GM10248 (cell line): ENCODE measurements around the gene SF3B4.

Source experiments
- CTCF ChIA-PET: fragments of 300-600 bp; sonication (Branson Sonifier 250); formaldehyde crosslinking; extraction: SDS; loops from one replicate; lab custom pipeline; 2021; ENCODE audit warnings: antibody characterized with exemption; lab: Yijun Ruan, JAX
- POLR2A ChIA-PET: fragments of 350-650 bp; sonication (Branson Sonifier 250); formaldehyde crosslinking; extraction: SDS; loops from one replicate; lab custom pipeline; 2020; ENCODE audit warnings: antibody characterized with exemption; lab: Yijun Ruan, JAX
- DNase-seq: peaks from one replicate; pipeline ENCODE4 v3.0.0; 2012; ENCODE audit errors: extremely low spot score
- TF ChIP-seq, protein P1 (sequence below): IDR thresholded peaks from 2 replicates; pipeline ENCODE4 v1.5.1; 2012; ENCODE audit warnings: mild to moderate bottlenecking, low read depth; ENCODE audit errors: extremely low read depth, missing control alignments, control extremely low read depth

Gene SF3B4

DNA sequence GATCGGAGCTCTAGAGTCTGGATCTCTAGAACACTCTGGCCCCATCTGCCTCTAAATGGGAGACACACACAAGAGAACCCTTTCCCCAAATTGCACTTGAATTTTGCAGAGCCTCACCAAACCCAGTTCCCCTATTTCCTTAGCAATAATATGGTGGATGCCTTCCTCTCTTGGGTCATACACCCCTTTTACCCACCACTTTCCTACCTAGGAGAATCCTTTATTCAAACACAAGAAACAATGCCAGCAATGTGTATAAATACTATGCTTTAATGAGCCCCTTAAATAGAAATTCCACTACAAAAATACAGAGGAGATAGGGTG, 760 bp upstream of the SF3B4 start:
- TF ChIP-seq, protein P1, sequence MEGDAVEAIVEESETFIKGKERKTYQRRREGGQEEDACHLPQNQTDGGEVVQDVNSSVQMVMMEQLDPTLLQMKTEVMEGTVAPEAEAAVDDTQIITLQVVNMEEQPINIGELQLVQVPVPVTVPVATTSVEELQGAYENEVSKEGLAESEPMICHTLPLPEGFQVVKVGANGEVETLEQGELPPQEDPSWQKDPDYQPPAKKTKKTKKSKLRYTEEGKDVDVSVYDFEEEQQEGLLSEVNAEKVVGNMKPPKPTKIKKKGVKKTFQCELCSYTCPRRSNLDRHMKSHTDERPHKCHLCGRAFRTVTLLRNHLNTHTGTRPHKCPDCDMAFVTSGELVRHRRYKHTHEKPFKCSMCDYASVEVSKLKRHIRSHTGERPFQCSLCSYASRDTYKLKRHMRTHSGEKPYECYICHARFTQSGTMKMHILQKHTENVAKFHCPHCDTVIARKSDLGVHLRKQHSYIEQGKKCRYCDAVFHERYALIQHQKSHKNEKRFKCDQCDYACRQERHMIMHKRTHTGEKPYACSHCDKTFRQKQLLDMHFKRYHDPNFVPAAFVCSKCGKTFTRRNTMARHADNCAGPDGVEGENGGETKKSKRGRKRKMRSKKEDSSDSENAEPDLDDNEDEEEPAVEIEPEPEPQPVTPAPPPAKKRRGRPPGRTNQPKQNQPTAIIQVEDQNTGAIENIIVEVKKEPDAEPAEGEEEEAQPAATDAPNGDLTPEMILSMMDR = no peak
- DNase-seq = no peak
- CTCF ChIA-PET = interaction anchor here (1.2 to 1.7 kb wide), 3 partner anchors 12 to 82 kb away, joined by 3 to 5 read pairs (median 4); partner anchors contain the start of gene OTUD7B
- POLR2A ChIA-PET = interaction anchor here (1.0 kb wide), 2 partner anchors 11 to 41 kb away, joined by 4 to 7 read pairs; a partner anchor contains a TSS

DNA sequence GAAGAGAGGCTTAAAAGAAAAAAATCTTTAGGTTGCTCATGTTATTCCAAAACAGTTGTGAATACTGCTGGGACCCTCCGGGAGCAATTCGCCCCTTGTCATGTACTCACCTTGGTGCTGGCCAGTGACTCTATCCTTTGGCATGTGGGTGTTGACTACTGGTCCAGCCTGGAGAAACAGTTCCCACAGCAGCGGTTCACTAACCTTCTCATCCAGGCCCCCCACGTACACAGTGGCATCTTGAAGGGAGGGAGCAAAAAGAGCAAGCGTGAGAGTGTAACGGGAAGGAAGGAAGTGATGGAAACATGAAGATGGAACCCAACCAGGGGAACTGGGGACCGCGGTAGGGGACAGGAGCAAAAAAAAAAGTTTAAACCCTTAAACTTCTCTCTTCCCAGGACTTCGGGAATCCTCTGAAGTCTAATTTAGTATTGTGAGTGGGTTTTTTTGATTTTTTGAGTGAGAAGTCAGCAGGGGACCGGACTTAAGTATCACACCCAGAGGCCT, 494 bp downstream of the SF3B4 start:
- DNase-seq = no peak
- TF ChIP-seq, protein P1 = no peak
- ChIA-PET CTCF (no interaction called here), POLR2A (no interaction called here)

DNA sequence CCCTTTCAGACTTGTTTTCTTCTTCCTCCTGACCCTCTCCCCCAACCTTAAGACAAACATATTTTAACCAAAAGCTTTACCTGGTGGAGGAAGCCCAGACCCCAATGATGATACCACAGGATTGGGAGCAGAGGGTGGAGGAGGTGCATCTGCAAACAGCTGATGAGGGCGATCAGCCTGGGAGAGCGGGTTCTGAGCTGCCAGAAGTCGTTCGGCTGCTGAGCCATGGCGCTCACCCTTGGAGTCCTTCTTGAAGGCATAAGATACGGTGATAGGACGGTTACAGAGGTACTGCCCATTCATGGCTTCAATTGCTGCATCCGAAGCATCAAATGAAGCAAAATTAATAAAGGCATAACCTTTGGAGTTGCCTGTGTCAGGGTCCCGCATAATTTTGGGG, 1.3 kb downstream of the SF3B4 start:
- ChIA-PET POLR2A (no interaction called here), CTCF (no interaction called here)
- TF ChIP-seq, protein P1 = no peak

DNA sequence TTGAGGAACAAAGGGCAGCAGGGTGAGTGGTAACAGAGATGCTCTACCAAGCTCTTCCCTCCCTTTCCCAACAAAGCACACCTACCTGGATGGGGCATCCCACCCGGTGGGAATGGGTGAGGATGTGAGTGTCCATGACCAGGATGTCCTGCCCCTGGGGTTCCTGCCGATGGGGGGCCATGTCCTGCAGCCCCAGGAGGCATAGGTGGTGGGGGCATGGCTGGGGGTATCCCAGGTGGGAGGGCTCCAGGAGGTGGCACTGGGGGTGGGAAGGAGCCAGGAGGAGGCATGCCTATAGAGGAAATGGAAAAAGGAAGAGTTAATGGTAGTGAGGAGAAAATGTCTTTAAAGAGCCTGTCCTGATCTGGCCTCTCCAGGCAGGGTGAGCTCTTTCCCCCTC, 1.9 kb downstream of the SF3B4 start:
- CTCF ChIA-PET = no interaction called here
- POLR2A ChIA-PET = interaction anchor here (1.6 kb wide), 1 partner anchor 39 kb away, joined by 5 read pairs; a partner anchor contains a TSS
- DNase-seq = no peak
- TF ChIP-seq, protein P1 = no peak

More for the DNA sequence above, 1.3 kb downstream of the SF3B4 start:
- no peak for DNase-seq

DNA sequence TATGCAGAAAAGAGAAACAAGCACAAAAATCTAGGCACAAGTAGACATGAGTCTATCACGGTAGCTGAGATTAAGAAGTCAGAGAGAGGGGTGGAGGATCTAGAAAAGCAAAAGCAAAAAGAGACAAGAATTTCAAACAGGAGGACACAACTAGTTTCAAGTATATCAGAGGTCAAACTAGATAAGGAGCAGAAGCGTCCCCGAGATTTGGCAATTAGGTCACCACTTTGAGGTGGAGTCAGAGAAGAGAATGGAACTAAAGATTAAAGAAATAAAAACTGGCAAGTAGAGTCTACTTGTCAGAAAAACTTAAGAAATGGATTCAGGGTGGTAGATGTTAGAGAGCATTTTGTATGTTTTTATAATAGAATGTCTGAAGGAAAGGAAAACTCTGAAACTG, 2.3 kb downstream of the SF3B4 start:
- ChIA-PET CTCF (no interaction called here), POLR2A (interaction anchor here (0.6 to 1.6 kb wide), 2 partner anchors 9 to 39 kb away, joined by 3 to 5 read pairs; a partner anchor contains a TSS)
- DNase-seq = no peak

DNA sequence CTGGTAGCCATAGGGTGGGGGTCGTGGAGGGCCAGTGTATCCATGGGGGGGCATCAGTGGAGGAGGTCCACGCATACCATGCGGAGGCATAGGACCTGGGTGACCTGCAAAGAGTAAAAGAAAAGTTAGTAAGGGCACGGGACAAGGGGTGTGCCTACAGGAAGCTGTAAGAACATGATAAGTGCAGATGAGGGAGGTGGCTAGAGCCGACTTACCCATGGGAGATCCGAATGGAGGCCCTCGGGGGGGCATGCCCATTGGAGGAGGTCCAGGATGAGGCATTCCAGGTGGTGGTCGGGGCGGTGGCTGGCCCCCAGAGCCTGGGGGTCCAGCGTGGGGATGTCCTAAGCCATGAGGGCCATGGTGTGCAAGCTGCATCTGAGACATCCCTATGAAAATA, 4.0 kb downstream of the SF3B4 start:
- TF ChIP-seq, protein P1 = no peak
- CTCF ChIA-PET = interaction anchor here (1.0 kb wide), 1 partner anchor 38 kb away, joined by 3 read pairs; no protein-coding TSS in a partner anchor
- POLR2A ChIA-PET = no interaction called here
- no peak for DNase-seq

More for the DNA sequence above, 2.3 kb downstream of the SF3B4 start:
- TF ChIP-seq, protein P1 = no peak
